Activated naive CD4-positive, alpha-beta T cell treated with anti-CD3 and anti-CD28 coated beads for 36 hours (primary cell): ENCODE measurements around the gene MANEA. TPM values are rescaled to one million over a fixed set of nuclear protein-coding genes. Genes with fewer than 3 reads are reported as not detected.

Experiments
- CTCF ChIA-PET: fragments of 350-600 bp; sonication (Branson Sonifier 250); formaldehyde crosslinking; loops from one replicate; lab custom pipeline; 2021; ENCODE audit warnings: antibody characterized with exemption; lab: Charles Lee
- DNase-seq: peaks from one replicate; pipeline ENCODE4 v3.0.0-alpha.2; 2020
- H3K27ac Mint-ChIP-seq: one replicate; pipeline ENCODE4 v1.8.0; 2021; ENCODE audit warnings: mild to moderate bottlenecking, mixed read lengths
- H3K27me3 Mint-ChIP-seq: one replicate; pipeline ENCODE4 v1.8.0; 2021; ENCODE audit warnings: low read depth, mixed read lengths
- H3K36me3 Mint-ChIP-seq: one replicate; pipeline ENCODE4 v1.8.0; 2021; ENCODE audit warnings: low read depth, mixed read lengths
- H3K4me1 Mint-ChIP-seq: one replicate; pipeline ENCODE4 v1.8.0; 2021; ENCODE audit warnings: low read depth, mixed read lengths
- H3K4me3 Mint-ChIP-seq: one replicate; pipeline ENCODE4 v1.8.0; 2021; ENCODE audit warnings: mild to moderate bottlenecking, moderate library complexity, mixed read lengths
- H3K9me3 Mint-ChIP-seq: one replicate; pipeline ENCODE4 v1.8.0; 2021; ENCODE audit warnings: mixed read lengths
- intact Hi-C: fragments of 100-400 bp; cut with micrococcal nuclease; formaldehyde crosslinking; loops from one replicate; pipeline ENCODE4 v1.15.1; 2023
- total RNA-seq, 2 experiments: library from RNA; stranded (reverse); gene quantifications; one replicate each; pipeline ENCODE4 v1.2.3, GENCODE V29; 2021

The MANEA gene, protein sequence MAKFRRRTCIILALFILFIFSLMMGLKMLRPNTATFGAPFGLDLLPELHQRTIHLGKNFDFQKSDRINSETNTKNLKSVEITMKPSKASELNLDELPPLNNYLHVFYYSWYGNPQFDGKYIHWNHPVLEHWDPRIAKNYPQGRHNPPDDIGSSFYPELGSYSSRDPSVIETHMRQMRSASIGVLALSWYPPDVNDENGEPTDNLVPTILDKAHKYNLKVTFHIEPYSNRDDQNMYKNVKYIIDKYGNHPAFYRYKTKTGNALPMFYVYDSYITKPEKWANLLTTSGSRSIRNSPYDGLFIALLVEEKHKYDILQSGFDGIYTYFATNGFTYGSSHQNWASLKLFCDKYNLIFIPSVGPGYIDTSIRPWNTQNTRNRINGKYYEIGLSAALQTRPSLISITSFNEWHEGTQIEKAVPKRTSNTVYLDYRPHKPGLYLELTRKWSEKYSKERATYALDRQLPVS
- 10 to 100 TPM; 14.0 to 16.0 TPM for total RNA-seq

DNA sequence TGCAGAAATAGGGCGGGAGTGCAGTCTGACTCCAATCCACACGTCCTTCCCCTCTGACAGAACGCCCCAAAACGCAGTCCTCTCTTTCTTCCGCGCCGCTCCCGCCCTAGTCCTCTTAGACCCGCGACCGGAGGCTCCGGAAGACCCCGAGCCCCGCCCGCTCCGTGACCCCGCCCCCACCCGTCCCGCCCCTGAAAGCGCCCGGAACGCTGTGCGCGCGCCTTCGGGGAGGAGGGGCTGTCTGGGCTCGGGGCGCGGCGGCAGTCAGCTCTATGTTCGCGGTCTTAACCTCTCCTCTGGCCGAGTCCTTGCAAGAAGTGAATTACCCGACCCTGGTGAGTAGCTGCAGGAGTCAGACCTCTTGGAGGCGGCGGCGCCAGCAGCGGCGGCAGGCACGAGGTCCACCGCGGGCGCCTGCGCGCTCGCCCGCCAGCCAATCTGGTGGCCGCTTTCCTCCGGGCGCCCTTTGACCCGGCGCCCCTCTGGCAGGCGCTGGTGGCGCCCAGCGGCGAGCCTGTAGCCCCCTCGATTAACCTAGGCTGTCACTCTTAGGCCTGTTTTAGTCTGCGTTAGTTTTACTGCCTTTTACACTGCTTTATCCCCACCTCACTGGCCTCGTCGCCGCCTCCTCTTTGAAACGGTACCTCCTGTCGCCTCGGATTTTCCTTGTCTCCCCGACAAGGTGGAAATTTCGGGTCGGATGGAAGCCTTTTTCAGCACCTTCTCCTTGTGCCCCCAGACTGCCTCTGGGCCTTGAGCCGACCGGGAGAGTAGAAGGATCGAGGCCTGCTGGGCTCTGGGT, at the start of gene MANEA:
Gene MANEA (plus strand): TSS at position 232 of the 802 bp plus-strand sequence. CDS start 8,905 bp downstream, outside the sequence.
- Mint-ChIP-seq H3K4me1 (peaks cover 36% of the 10 kb centered on the region), H3K9me3 (no peaks in the 10 kb centered on the region), H3K36me3 (peaks cover 14% of the 10 kb centered on the region), H3K27me3 (no peaks in the 10 kb centered on the region), H3K27ac (peak within 1 kb of the TSS; percentile 98), H3K4me3 (peak within 1 kb of the TSS; percentile 96)
- intact Hi-C loops = loop anchor here (1.0 to 5.0 kb wide), 6 partner anchors 944 to 1706 kb away; partner anchors contain the start of genes GPR63, KLHL32, MMS22L and UFL1
- DNase-seq = peak; percentile 80
- CTCF ChIA-PET = no interaction called here

DNA sequence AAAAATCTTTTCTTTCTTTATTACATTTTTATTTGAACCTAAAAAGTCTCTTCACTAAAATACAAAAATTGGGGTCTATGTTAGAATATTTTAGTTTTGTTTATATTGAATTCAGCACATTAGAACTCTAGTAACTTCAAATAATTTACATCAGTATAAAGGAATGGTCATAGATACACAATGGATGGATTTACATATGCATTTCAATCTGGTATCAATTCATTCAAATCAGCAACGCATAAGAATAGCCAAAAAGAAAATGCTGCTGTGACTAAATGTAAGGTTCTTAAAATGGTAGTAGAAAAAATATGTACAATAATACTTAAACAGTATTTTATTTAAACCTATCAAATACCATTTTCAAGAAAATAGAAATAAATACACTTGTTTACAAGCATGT, 47.6 kb upstream of the MANEA start:
- intact Hi-C loops = no loop called here
- CTCF ChIA-PET = no interaction called here
- Mint-ChIP-seq H3K27me3 (peaks cover 9% of the 10 kb centered on the region), H3K27ac (no peak overlapping the region), H3K4me1 (no peaks in the 10 kb centered on the region), H3K4me3 (no peak overlapping the region), H3K9me3 (no peaks in the 10 kb centered on the region), H3K36me3 (no peaks in the 10 kb centered on the region)
- no peak for DNase-seq

DNA sequence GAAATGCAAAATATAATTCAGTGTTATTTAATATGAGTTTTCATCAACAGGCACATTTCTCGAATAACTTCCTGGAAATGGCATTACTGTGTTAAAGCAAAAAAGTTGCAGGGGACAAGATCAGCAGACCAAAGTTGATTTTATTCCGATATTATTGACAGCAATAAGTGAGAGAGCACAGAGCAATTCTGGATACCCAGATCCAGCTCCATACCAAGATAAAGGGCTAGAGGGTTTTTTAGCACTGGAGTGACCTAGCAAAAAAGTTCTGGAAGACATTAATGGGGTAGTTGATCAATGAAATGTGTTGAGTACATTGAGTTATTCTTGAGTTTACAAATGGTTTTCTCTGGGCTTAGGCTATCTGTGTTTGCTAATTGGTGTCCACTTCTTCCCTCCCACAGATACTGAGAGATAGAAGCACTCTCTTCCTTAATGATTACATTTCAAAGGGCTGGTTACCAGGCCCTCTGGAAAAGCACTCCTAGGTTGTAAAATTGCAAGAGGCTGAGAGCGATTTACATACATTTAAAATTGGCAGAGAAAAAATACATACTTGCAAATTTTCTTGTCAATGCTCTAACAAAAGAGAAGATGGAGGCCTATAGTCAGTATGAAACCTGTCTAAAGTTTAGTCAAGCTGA, 47.0 kb upstream of the MANEA start:
- Mint-ChIP-seq H3K27me3 (peaks cover 7% of the 10 kb centered on the region), H3K4me1 (no peaks in the 10 kb centered on the region), H3K9me3 (no peaks in the 10 kb centered on the region), H3K36me3 (no peaks in the 10 kb centered on the region), H3K4me3 (no peak overlapping the region), H3K27ac (no peak overlapping the region)
- CTCF ChIA-PET = no interaction called here
- intact Hi-C loops = no loop called here
- DNase-seq = no peak

DNA sequence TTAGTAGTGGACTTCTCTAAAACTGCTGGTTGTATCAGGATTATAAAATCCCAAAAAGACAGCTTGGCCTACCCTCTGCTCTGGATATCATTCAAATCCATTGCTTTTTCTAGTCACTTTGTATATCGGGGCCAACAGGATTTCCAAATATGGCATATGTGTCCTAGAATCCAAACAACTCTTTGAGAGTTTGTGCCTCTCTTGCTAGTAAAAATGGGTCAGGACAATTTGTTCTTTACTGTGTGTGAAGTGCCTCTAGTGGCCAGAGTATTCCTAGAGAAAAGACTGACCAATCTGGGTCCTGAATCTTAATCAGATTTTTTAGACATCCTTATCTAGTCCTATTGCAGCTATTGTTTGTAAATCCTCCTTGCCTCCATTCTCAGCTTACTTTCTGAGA, 33.5 kb upstream of the MANEA start:
- no peak overlapping the region for H3K4me3 Mint-ChIP-seq
- H3K4me1 Mint-ChIP-seq = no peaks in the 10 kb centered on the region
- no peak for DNase-seq
- no peak overlapping the region for H3K27ac Mint-ChIP-seq
- H3K36me3 Mint-ChIP-seq = peaks cover 3% of the 10 kb centered on the region
- intact Hi-C loops = no loop called here
- peaks cover 5% of the 10 kb centered on the region for H3K9me3 Mint-ChIP-seq
- CTCF ChIA-PET = no interaction called here
- peaks cover 6% of the 10 kb centered on the region for H3K27me3 Mint-ChIP-seq

DNA sequence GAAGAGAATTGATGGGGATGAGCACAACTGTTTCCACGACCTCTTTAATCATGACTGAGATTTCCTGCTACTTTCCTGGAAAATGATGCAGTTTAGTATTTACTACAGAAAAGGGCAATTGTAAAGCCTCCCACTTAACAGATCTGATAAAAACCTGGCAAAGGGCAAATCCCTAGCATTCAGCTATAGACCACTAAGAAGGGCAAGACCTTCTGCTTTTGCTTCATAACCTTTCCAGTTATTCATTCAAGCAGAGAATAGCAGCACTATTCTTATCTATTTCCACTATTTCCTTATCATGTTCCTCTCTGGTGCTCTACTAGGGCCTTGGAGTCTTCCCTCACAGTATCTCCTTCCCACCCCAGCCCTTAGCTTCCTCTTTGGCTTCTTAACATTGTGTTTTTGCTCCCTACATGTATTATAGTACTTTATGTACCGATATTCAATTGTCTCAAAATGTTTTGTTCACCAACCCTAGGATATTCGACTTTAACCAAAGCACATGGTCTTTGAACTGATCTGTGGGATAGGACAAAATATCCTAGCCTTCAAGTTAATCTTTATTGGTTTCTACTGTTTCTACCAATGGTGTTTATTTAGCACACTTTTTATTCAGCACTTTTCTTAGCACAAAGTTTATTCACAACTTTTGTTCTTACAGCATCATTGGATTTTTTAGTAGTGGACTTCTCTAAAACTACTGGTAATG, 32.7 kb upstream of the MANEA start:
- Mint-ChIP-seq H3K4me3 (no peak overlapping the region), H3K9me3 (no peaks in the 10 kb centered on the region), H3K36me3 (no peaks in the 10 kb centered on the region), H3K4me1 (no peaks in the 10 kb centered on the region), H3K27me3 (peaks cover 4% of the 10 kb centered on the region), H3K27ac (no peak overlapping the region)
- CTCF ChIA-PET = no interaction called here
- DNase-seq = no peak
- intact Hi-C loops = no loop called here

DNA sequence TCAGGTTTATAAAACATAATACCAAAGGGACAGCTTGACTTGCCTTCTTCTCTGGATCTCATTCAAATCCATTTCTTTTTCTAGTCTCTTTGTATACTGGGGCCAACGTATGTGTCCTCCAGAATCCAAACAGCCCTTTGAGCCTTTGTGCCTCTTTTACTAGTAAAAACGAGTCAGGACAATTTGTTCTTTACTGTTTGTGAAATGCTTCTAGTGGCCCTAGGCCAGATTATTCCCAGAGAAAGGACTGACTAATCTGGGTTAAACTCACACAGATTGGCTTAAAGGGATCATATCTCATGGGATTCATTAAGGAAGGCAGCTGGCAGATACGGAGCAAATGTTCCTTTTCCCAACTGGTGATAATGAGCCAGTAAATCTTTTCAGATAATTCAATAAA, 32.1 kb upstream of the MANEA start:
- no peak for DNase-seq
- intact Hi-C loops = no loop called here
- H3K9me3 Mint-ChIP-seq = no peaks in the 10 kb centered on the region
- CTCF ChIA-PET = no interaction called here
- H3K27ac Mint-ChIP-seq = no peak overlapping the region
- peaks cover under 1% of the 10 kb centered on the region for H3K27me3 Mint-ChIP-seq
- H3K4me1 Mint-ChIP-seq = no peaks in the 10 kb centered on the region
- H3K36me3 Mint-ChIP-seq = no peaks in the 10 kb centered on the region
- no peak overlapping the region for H3K4me3 Mint-ChIP-seq

DNA sequence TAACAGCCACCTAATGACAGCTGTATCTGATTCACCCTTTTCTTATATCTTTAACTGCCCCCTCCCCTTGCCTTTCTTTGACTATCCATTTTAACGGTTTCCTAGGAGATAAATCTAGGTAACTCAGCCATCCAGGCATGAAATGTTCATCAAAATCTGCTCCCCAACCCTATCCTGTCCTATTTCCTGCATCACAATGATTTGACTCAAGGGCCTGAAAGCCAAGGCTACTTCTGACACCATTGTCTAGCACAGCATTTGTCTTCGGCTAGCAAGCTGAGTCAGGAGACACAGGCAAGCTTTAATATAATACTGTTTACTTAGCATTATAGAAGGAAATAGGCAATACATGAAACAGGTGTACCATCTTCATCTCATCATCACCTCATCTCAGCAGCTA, 31.6 kb upstream of the MANEA start:
- intact Hi-C loops = no loop called here
- no peaks in the 10 kb centered on the region for H3K27me3 Mint-ChIP-seq
- H3K27ac Mint-ChIP-seq = no peak overlapping the region

DNA sequence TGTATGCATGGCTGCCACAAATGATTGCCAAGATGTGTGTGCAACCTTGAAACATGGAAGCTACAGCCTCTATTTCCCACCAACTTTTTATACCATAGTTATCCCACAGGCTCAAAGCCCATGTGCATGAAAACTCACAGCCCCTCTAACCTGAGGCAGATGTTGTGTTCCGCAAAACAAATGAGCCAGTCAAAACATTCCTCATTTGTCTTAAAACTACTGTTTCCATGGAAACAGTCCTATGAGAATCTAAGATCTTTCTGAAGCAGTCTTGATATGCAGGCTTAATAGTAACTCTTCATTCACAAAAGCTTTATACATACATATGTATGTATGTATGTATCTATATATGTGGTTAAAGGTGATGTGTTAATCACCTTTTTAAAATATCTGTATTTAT, 31.2 kb upstream of the MANEA start:
- DNase-seq = no peak
- CTCF ChIA-PET = no interaction called here
- intact Hi-C loops = no loop called here
- no peak overlapping the region for H3K27ac Mint-ChIP-seq
- no peak overlapping the region for H3K4me3 Mint-ChIP-seq
- no peaks in the 10 kb centered on the region for H3K36me3 Mint-ChIP-seq
- H3K9me3 Mint-ChIP-seq = no peaks in the 10 kb centered on the region
- H3K4me1 Mint-ChIP-seq = no peaks in the 10 kb centered on the region
- no peaks in the 10 kb centered on the region for H3K27me3 Mint-ChIP-seq

More for the DNA sequence above, 31.6 kb upstream of the MANEA start:
- no peaks in the 10 kb centered on the region for H3K9me3 Mint-ChIP-seq
- CTCF ChIA-PET = no interaction called here
- H3K36me3 Mint-ChIP-seq = no peaks in the 10 kb centered on the region
- no peaks in the 10 kb centered on the region for H3K4me1 Mint-ChIP-seq
- H3K4me3 Mint-ChIP-seq = no peak overlapping the region
- DNase-seq = no peak

DNA sequence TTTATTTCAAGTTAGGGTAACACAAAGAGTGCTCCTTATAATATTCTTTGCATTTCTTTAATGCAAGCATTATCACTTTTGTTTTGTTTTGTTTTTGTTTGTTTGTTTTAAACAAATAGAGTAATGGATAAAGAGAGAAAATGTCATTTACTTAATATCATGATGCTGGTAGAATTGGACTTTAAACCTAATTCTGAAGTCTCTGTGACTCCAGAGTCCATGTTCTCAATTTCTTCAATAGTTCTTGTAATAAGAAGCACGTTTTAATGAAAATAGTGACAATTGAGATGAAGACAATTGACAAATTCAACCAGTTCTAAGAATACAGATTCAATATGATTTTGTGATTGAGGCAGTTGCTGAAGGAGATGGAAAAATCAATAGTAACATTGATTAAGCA, 30.3 kb upstream of the MANEA start:
- H3K9me3 Mint-ChIP-seq = no peaks in the 10 kb centered on the region
- intact Hi-C loops = no loop called here
- no peaks in the 10 kb centered on the region for H3K4me1 Mint-ChIP-seq
- H3K27me3 Mint-ChIP-seq = peaks cover 2% of the 10 kb centered on the region
- no peak overlapping the region for H3K27ac Mint-ChIP-seq
- H3K4me3 Mint-ChIP-seq = no peak overlapping the region
- no peaks in the 10 kb centered on the region for H3K36me3 Mint-ChIP-seq
- DNase-seq = no peak
- CTCF ChIA-PET = no interaction called here

DNA sequence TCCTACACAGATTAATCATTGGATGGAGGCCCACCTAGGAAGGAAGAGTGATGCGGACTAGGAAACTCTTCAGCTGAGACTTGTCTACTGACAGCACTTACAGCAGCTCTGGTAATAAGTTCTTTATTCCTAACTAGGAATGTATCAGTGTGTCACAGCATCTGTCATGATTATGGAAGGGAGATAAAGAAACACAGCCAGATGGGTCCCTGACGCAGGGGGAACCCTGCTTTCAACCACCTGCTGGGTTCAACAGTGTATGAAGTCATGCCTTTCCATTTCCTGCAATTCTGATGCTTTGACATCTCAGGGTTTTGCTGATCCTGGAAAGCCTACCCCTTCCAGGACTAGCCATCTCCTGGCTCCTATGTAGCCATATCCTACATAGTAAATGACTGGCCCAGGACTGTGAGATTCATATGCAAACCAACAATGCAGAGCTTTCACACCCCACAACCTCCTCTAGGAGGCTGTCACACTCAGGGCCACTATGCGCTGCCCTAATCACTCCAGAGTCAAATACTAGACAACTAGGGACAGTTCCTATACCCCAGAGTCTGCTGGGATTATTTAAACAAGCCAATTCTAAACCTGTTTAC, 29.0 kb upstream of the MANEA start:
- Mint-ChIP-seq H3K27me3 (peaks cover 2% of the 10 kb centered on the region), H3K4me1 (no peaks in the 10 kb centered on the region), H3K9me3 (peaks cover 1% of the 10 kb centered on the region), H3K36me3 (no peaks in the 10 kb centered on the region), H3K27ac (no peak overlapping the region), H3K4me3 (no peak overlapping the region)
- no peak for DNase-seq
- CTCF ChIA-PET = interaction anchor here (0.7 kb wide), 1 partner anchor 970 kb away, joined by 3 read pairs; no protein-coding TSS in a partner anchor
- intact Hi-C loops = no loop called here

DNA sequence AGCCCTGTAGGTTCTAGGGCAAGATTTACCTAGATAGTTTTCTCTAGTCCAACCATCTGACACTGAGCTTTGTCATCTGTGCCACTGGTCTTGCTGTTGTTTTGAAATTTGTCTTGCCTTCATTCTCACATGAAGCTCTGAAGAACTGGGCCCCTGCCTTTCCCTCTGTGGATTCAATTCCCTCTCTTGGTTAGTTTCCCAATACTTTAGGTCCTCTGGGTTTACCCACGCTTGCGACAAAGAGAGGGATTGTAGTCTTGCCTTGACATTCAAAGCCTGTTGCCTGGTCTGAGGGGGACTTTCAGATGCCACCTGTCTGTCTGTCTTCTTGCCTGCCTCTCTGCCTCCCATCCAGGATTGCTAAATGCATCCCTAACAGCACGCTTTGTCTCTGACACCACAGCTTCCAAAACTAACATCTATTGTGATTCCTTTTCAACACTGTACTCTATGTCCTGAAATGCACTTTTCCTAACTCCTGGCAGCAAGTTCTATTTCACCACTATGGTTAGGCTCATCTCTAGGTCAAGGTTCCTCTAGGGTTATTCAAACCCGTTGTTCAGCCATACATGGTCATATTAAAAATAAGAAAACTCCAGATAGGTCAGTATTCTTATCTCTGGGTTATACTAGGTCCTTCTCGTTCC, 25.5 kb upstream of the MANEA start:
- CTCF ChIA-PET = no interaction called here
- no peak overlapping the region for H3K4me3 Mint-ChIP-seq
- H3K27ac Mint-ChIP-seq = no peak overlapping the region
- H3K4me1 Mint-ChIP-seq = no peaks in the 10 kb centered on the region
- H3K9me3 Mint-ChIP-seq = peaks cover 10% of the 10 kb centered on the region
- peaks cover 7% of the 10 kb centered on the region for H3K27me3 Mint-ChIP-seq
- no peak for DNase-seq
- peaks cover 15% of the 10 kb centered on the region for H3K36me3 Mint-ChIP-seq
- intact Hi-C loops = no loop called here
